ENCODE results near the gene ARHGEF33. TPM values are rescaled to one million over a fixed set of nuclear protein-coding genes. Genes with fewer than 3 reads are reported as not detected.

The ARHGEF33 gene
- total and polyA plus RNA-seq, 2 of the 13 experiments (the other 11 are each of a cell fraction or from before 2014, with no cell fraction given) = 0.04 TPM; not detected in 1

DNA sequence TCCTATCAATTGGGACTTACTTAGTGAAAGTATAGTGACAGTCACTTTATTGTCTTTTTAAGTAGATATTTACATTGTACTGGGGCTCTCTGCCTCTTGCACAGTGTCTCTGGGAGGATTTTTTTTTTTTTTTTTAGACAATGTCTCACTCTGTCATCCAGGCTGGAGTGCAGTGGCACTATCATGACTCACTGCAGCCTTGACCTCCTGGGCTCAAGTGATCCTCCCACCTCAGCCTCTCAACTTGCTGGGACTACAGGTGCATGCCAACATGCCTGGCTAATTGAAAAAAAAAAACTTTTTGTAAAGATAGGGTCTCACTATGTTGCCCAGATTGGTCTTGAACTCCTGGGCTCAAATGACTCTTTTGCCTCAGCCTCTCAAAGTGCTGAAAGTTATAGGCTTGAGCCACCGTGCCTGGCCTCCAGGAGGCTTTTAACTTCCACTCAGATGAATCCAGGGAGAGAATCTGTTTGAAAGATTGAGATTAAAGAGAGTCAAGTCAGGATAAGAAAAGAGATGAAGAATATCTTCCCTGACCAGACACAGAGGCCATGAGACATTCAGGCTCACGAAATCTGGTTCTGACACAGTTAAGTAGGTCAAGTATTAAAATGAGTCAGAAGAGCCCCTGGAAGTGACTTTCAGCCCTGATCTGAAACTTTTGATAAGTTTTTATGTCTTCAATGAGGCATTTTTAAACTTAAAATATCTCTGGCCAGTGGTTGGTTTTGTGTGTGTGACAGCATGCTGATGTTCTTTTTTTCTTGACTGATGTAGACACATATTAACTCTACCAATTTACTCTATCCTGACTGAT lies 18.3 kb downstream of the ARHGEF33 start (continued):
- 0 out of 2 replicates have a peak, but pooled peaks have one; percentile 76 for TF ChIP-seq ZNF20 (CRISPR knock-in tag; IDR thresholded peaks at IDR 0.05)
- TF ChIP-seq, protein P1, sequence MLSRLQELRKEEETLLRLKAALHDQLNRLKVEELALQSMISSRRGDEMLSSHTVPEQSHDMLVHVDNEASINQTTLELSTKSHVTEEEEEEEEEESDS (CRISPR knock-in tag; IDR thresholded peaks at IDR 0.05; ENCODE audit: borderline replicate concordance) = no peak
- peak; percentile 21; the same call in 1 of the 2 replicates for TF ChIP-seq CEBPG (CRISPR knock-in tag; IDR thresholded peaks at IDR 0.05)
- TF ChIP-seq SOX5 (CRISPR knock-in tag; IDR thresholded peaks at IDR 0.05; ENCODE audit: borderline replicate concordance) = peak; percentile 94
- TF ChIP-seq HDAC1 (CRISPR knock-in tag; IDR thresholded peaks at IDR 0.05) = peak; percentile 63
- no peak for TF ChIP-seq SOX6 (IDR thresholded peaks at IDR 0.05)
- peak; percentile 96 for TF ChIP-seq SOX6 (CRISPR knock-in tag; IDR thresholded peaks at IDR 0.05)
- no peak for TF ChIP-seq ZC3H13 (CRISPR knock-in tag; IDR thresholded peaks at IDR 0.05)
- no peak for TF ChIP-seq AKNA (CRISPR knock-in tag; IDR thresholded peaks at IDR 0.05; ENCODE audit: borderline replicate concordance)
- no peak; the same call in 1 of the 2 replicates for TF ChIP-seq FOXP1 (IDR thresholded peaks at IDR 0.05)
- TF ChIP-seq FOXP1 (CRISPR knock-in tag; IDR thresholded peaks at IDR 0.05) = peak; percentile 19; the same call in 1 of the 2 replicates
- no peak for TF ChIP-seq NR1H2 (CRISPR knock-in tag; IDR thresholded peaks at IDR 0.05; ENCODE audit: borderline replicate concordance, low read depth)
- no peak for TF ChIP-seq ZFP62 (CRISPR knock-in tag; IDR thresholded peaks at IDR 0.05)
- TF ChIP-seq ZFP36 (IDR thresholded peaks at IDR 0.05; ENCODE audit: borderline replicate concordance, low read depth, low read length, partially characterized antibody) = no peak
- peak; percentile 72 for TF ChIP-seq NR2F2 (IDR thresholded peaks at IDR 0.05; ENCODE audit: borderline replicate concordance, low read depth)
- peak; percentile 98 for TF ChIP-seq FOSL2 (CRISPR knock-in tag; IDR thresholded peaks at IDR 0.05)
- TF ChIP-seq ZNF710 (CRISPR knock-in tag; IDR thresholded peaks at IDR 0.05; ENCODE audit: borderline replicate concordance) = peak; percentile 99
- peak; percentile 37 for TF ChIP-seq TCF7 (IDR thresholded peaks at IDR 0.05; ENCODE audit: low read depth)
- TF ChIP-seq KDM1A (CRISPR knock-in tag; IDR thresholded peaks at IDR 0.05) = peak; percentile 88
- TF ChIP-seq HOMEZ (CRISPR knock-in tag; IDR thresholded peaks at IDR 0.05; ENCODE audit: low read depth) = peak; percentile 34; the same call in 1 of the 2 replicates
- no peak for TF ChIP-seq ZNF512 (CRISPR knock-in tag; IDR thresholded peaks at IDR 0.05)
